ENCODE data around the gene SCYGR4. TPM values are rescaled to one million over a fixed set of nuclear protein-coding genes. Genes with fewer than 3 reads are reported as not detected.

SCYGR4 gene, protein sequence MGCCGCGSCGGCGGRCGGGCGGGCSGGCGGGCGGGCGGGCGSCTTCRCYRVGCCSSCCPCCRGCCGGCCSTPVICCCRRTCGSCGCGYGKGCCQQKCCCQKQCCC
- not detected in 5 replicates for total RNA-seq (2022; extraction: Qiagen RNA extraction; ENCODE audit: low read depth)

DNA sequence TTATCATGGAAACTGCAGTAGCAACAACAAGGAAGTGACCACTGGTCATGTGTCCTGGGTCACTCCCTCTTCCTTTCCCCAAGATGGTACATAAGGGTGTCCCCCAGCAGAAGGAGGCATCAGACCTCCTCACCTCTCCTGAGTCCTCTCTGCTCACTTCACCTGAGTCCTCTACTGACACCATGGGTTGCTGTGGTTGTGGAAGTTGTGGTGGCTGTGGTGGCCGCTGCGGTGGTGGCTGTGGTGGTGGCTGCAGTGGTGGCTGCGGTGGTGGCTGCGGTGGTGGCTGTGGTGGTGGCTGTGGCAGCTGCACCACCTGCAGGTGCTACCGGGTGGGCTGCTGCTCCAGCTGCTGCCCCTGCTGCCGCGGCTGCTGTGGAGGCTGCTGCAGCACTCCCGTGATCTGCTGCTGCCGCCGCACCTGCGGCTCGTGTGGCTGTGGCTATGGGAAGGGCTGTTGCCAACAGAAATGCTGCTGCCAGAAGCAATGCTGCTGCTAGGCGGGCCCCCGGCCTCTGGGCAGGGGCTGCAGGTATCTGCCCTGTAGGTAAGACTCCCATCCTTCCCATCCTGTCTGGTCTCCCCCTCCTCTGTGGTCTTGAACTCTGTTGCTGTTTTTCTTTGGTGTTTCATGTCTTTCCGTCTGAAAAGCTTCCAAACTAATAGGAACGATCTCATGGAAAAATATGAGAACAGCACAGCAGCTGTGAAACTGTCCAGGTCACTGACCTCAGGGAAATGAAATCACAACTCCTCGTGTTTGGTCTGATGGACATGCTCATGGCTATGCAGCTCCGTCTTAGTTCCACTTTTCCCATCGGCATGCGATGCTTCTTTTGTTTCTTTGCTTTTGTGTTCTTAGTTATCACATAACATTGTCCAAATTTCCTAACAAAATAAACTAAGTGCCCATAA lies at the start of gene SCYGR4:
TSS of gene SCYGR4 (plus strand) at position 183 of the 915 bp plus-strand sequence. CDS start at position 183, 0 bp downstream.

DNA sequence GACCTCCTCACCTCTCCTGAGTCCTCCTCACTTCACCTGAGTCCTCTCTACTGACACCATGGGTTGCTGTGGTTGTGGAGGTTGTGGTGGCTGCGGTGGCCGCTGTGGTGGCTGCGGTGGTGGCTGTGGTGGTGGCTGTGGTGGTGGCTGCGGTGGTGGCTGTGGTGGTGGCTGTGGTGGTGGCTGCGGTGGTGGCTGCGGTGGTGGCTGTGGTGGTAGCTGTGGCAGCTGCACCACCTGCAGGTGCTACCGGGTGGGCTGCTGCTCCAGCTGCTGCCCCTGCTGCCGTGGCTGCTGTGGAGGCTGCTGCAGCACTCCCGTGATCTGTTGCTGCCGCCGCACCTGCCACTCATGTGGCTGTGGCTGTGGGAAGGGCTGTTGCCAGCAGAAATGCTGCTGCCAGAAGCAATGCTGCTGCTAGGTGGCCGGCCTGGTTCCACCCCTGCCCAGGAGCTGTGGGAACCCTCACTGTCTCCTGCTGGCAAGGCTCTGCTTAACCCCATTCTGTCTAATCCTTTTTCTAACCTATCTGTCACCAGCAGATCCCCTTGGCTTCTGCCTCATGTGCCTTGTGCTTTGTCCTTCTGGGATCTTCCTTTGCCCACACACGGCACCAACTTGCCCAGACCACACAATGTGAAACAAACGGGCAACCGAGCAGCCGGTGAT lies 18.3 kb upstream of the SCYGR4 start, which contains the start of gene SCYGR2:
TSS of gene SCYGR2 (plus strand) at position 59 of the 669 bp plus-strand sequence. CDS start at position 59, 0 bp downstream.

DNA sequence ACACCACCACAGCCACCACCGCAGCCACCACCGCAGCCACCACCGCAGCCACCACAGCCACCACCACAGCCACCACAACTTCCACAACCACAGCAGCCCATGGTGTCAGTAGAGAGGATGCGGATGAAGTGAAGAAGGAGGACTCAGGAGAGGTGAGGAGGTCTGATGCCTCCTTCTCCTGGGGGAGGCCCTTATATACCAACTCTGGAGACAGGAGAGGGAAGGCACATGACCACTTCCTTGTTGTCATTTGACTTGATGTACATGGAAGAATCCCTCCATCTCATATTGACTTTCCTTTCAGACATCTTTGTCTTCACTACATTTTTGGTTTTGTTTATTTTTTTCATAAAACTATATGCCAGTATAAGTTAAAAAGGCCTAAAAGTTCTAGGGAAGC lies 2.6 kb upstream of the SCYGR4 start, which contains the start of gene SCYGR3:
TSS of gene SCYGR3 (minus strand) at position 101 of the 400 bp plus-strand sequence. CDS start at position 101, 0 bp downstream.

DNA sequence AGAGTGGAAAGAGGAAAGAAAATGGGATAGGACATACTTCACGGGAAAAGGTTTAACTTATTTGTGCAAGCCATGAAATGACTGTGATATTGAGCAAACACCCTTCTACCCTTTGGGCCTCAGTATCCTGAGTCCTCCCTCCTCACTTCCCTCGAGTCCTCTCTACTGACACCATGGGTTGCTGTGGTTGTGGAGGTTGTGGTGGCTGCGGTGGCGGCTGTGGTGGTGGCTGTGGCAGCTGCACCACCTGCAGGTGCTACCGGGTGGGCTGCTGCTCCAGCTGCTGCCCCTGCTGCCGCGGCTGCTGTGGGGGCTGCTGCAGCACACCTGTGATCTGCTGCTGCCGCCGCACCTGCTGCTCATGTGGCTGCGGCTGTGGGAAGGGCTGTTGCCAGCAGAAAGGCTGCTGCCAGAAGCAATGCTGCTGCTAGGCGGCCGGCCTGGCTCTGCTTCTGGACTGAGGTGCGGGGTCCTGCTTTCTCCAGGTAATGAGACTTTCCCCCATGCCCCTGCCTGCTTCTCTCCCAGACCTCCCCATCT lies 49.4 kb downstream of the SCYGR4 start, which contains the start of gene SCYGR5:
TSS of gene SCYGR5 (plus strand) at position 174 of the 540 bp plus-strand sequence. CDS start at position 174, 0 bp downstream.

Other genes with a start within 250 kb of the SCYGR4 start
- 5.9 to 9.9 TPM (median 8.4 TPM) in 5 replicates for gene TM4SF20, start 238.2 kb upstream of the SCYGR4 start, total RNA-seq (2022; extraction: Qiagen RNA extraction; ENCODE audit: low read depth)
- gene SCYGR1, start 229.5 kb upstream of the SCYGR4 start, total RNA-seq (2022; extraction: Qiagen RNA extraction; ENCODE audit: low read depth): not detected in 5 replicates
- gene AGFG1, start 145.3 kb upstream of the SCYGR4 start, total RNA-seq (2022; extraction: Qiagen RNA extraction; ENCODE audit: low read depth): 101 to 140 TPM (median 120 TPM) in 5 replicates
- gene SCYGR2, start 18.6 kb upstream of the SCYGR4 start, total RNA-seq (2022; extraction: Qiagen RNA extraction; ENCODE audit: low read depth): not detected in 5 replicates
- not detected in 5 replicates for gene SCYGR3, start 2.7 kb upstream of the SCYGR4 start, total RNA-seq (2022; extraction: Qiagen RNA extraction; ENCODE audit: low read depth)
- gene SCYGR5, start 49.3 kb downstream of the SCYGR4 start, total RNA-seq (2022; extraction: Qiagen RNA extraction; ENCODE audit: low read depth): not detected in 5 replicates
- gene SLC19A3, start 100.5 kb downstream of the SCYGR4 start, total RNA-seq (2022; extraction: Qiagen RNA extraction; ENCODE audit: low read depth): 2.4 to 3.0 TPM (median 2.9 TPM) in 5 replicates
- not detected in 5 replicates for gene SCYGR6, start 107.3 kb downstream of the SCYGR4 start, total RNA-seq (2022; extraction: Qiagen RNA extraction; ENCODE audit: low read depth)
- gene SCYGR7, start 110.8 kb downstream of the SCYGR4 start, total RNA-seq (2022; extraction: Qiagen RNA extraction; ENCODE audit: low read depth): not detected in 5 replicates
- gene SCYGR8, start 128.4 kb downstream of the SCYGR4 start, total RNA-seq (2022; extraction: Qiagen RNA extraction; ENCODE audit: low read depth): not detected in 5 replicates
- 3.4 to 9.4 TPM (median 4.8 TPM) in 5 replicates for gene CCL20, start 196.3 kb downstream of the SCYGR4 start, total RNA-seq (2022; extraction: Qiagen RNA extraction; ENCODE audit: low read depth)